ENCODE results near the gene ZNF750.

- TF ChIP-seq CTCF (IDR thresholded peaks at IDR 0.05), result no peak
- no peak for TF ChIP-seq EP300 (IDR thresholded peaks at IDR 0.05)
These were observed 5.5 kb upstream of the ZNF750 start for GRCh38 chr17:82845163-82845807.

All from suprapubic skin (tissue), 3 donors.